Purkinje cell (primary cell): Measurements from ENCODE around the gene TRDN. TPM values are rescaled to one million over a fixed set of nuclear protein-coding genes. Genes with fewer than 3 reads are reported as not detected.

Experiments
- polyA plus RNA-seq: library from polyadenylated mRNA; unstranded; fragments of >200 nt; fragmentation: Nextera tagmentation; gene quantifications from 2 replicates; pipeline ENCODE4 v1.2.1, GENCODE V29; 2014

Gene TRDN, protein sequence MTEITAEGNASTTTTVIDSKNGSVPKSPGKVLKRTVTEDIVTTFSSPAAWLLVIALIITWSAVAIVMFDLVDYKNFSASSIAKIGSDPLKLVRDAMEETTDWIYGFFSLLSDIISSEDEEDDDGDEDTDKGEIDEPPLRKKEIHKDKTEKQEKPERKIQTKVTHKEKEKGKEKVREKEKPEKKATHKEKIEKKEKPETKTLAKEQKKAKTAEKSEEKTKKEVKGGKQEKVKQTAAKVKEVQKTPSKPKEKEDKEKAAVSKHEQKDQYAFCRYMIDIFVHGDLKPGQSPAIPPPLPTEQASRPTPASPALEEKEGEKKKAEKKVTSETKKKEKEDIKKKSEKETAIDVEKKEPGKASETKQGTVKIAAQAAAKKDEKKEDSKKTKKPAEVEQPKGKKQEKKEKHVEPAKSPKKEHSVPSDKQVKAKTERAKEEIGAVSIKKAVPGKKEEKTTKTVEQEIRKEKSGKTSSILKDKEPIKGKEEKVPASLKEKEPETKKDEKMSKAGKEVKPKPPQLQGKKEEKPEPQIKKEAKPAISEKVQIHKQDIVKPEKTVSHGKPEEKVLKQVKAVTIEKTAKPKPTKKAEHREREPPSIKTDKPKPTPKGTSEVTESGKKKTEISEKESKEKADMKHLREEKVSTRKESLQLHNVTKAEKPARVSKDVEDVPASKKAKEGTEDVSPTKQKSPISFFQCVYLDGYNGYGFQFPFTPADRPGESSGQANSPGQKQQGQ
- 0.30 TPM in 1 of 2 replicates, not detected in the other for polyA plus RNA-seq

GRCh38 chr6:123636782-123637181 is at the start of gene TRDN:
Gene TRDN, minus strand, starts transcription at chr6:123636950. Its CDS starts 175 bp downstream, at chr6:123636775.

Other genes with a start within 250 kb of the TRDN start
- gene NKAIN2, start 166.9 kb upstream of the TRDN start, polyA plus RNA-seq = 7.7 and 13.2 TPM in 2 replicates